Breast epithelium (tissue), 4 donors: ENCODE data around the gene ARHGAP18. TPM values are rescaled to one million over a fixed set of nuclear protein-coding genes. Genes with fewer than 3 reads are reported as not detected.

Experiments
- DNase-seq, 2 donors: peaks; one replicate each; pipeline ENCODE4 v3.0.0-alpha.2; 2019; ENCODE audit warnings: low spot score in 2 of 2
- H3K27ac ChIP-seq, 2 donors: fragments of 200-600 bp; sonication (generic) in 1 of 2; one replicate each; pipeline ENCODE4 v1.5.1; 2016 to 2019; ENCODE audit warnings: mild to moderate bottlenecking in 1 of 2
- H3K27me3 ChIP-seq, 2 donors: fragments of 200-600 bp; sonication (generic) in 1 of 2; one replicate each; pipeline versions ENCODE4 v1.5.1 to v1.6.0; 2017 to 2019; ENCODE audit warnings: control low read depth in 1 of 2, mild to moderate bottlenecking in 1 of 2
- H3K36me3 ChIP-seq: fragments of 200-600 bp; one replicate; pipeline ENCODE4 v1.5.1; 2019
- H3K4me1 ChIP-seq, 2 donors: fragments of 200-600 bp; sonication (generic); one replicate each; pipeline ENCODE4 v1.5.1; 2016 to 2019; ENCODE audit warnings: control low read depth in 1 of 2
- H3K4me3 ChIP-seq, 3 donors: fragments of 200-600 bp; sonication (generic); 1 replicate in 2 of 3; 2 replicates in 1 of 3; pipeline ENCODE4 v1.5.1; 2016 to 2019; ENCODE audit warnings: mild to moderate bottlenecking in 3 of 3, moderate library complexity in 2 of 3
- H3K9me3 ChIP-seq, 2 donors: fragments of 200-600 bp; sonication (generic) in 1 of 2; one replicate each; pipeline ENCODE4 v1.5.1; 2016 to 2019; ENCODE audit warnings: control low read depth in 1 of 2
- POLR2A ChIP-seq: fragments of 450-650 bp; IDR thresholded peaks from one replicate; pipeline ENCODE4 v1.6.1; 2016; ENCODE audit warnings: antibody characterized with exemption, mild to moderate bottlenecking, moderate library complexity
- POLR2AphosphoS5 ChIP-seq, 3 donors: sonication (generic); formaldehyde crosslinking; IDR thresholded peaks; one replicate each; pipeline ENCODE4 v1.6.1; 2017; ENCODE audit warnings: antibody characterized with exemption in 3 of 3
- intact Hi-C: fragments of 100-400 bp; cut with DNase I; formaldehyde crosslinking; loops from one replicate; pipeline ENCODE4 v1.15.1; 2023; ENCODE audit warnings: low total_unique reads
- total RNA-seq, 3 donors: library from RNA; depleted of rRNA; stranded (reverse); fragments of >200 nt; gene quantifications; one replicate each; pipeline ENCODE4 v1.1.0, GENCODE V29; 2016
- TF ChIP-seq, protein P1 (sequence below), 3 donors: fragments of 450-650 bp; IDR thresholded peaks; one replicate each; pipeline ENCODE4 v1.5.1; 2016 to 2017; ENCODE audit warnings: antibody characterized with exemption in 3 of 3, mild to moderate bottlenecking in 3 of 3, moderate library complexity in 3 of 3

The ARHGAP18 gene
- total RNA-seq, 3 donors from 2014 or later = 14.7 to 28.7 (median 24.8) TPM

GRCh38 chr6:129641344-129641743 is 68.6 kb downstream of the ARHGAP18 start:
- TF ChIP-seq POLR2A (no peak), POLR2AphosphoS5 (IDR thresholded peaks at IDR 0.05) (no peak)
- TF ChIP-seq, protein P1, sequence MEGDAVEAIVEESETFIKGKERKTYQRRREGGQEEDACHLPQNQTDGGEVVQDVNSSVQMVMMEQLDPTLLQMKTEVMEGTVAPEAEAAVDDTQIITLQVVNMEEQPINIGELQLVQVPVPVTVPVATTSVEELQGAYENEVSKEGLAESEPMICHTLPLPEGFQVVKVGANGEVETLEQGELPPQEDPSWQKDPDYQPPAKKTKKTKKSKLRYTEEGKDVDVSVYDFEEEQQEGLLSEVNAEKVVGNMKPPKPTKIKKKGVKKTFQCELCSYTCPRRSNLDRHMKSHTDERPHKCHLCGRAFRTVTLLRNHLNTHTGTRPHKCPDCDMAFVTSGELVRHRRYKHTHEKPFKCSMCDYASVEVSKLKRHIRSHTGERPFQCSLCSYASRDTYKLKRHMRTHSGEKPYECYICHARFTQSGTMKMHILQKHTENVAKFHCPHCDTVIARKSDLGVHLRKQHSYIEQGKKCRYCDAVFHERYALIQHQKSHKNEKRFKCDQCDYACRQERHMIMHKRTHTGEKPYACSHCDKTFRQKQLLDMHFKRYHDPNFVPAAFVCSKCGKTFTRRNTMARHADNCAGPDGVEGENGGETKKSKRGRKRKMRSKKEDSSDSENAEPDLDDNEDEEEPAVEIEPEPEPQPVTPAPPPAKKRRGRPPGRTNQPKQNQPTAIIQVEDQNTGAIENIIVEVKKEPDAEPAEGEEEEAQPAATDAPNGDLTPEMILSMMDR (IDR thresholded peaks at IDR 0.05) = no peak
- no peak overlapping the region for H3K27ac ChIP-seq
- intact Hi-C loops = no loop called here
- H3K27me3 ChIP-seq = no peaks in the 10 kb centered on the region
- H3K4me1 ChIP-seq = no peaks in the 10 kb centered on the region
- H3K4me3 ChIP-seq = no peak overlapping the region
- H3K9me3 ChIP-seq = no peaks in the 10 kb centered on the region
- DNase-seq = no peak
- H3K36me3 ChIP-seq = no peaks in the 10 kb centered on the region

- no peak overlapping the region for H3K4me3 ChIP-seq
- no peaks in the 10 kb centered on the region for H3K36me3 ChIP-seq
- intact Hi-C loops = no loop called here
- H3K9me3 ChIP-seq = no peaks in the 10 kb centered on the region
- no peak for DNase-seq
- TF ChIP-seq, protein P1 (IDR thresholded peaks at IDR 0.05) = no peak
- TF ChIP-seq POLR2A (no peak), POLR2AphosphoS5 (IDR thresholded peaks at IDR 0.05) (no peak)
- H3K27ac ChIP-seq = no peak overlapping the region
- H3K27me3 ChIP-seq = no peaks in the 10 kb centered on the region
- H3K4me1 ChIP-seq = no peaks in the 10 kb centered on the region
These were observed 71.3 kb downstream of the ARHGAP18 start for GRCh38 chr6:129638686-129639085.

GRCh38 chr6:129638055-129638684 is 71.8 kb downstream of the ARHGAP18 start:
- H3K27ac ChIP-seq = no peak overlapping the region
- intact Hi-C loops = no loop called here

GRCh38 chr6:129637340-129638054 is 72.5 kb downstream of the ARHGAP18 start:
- no peak for TF ChIP-seq POLR2AphosphoS5 (IDR thresholded peaks at IDR 0.05)
- no peak for TF ChIP-seq POLR2A
- TF ChIP-seq, protein P1 (IDR thresholded peaks at IDR 0.05) = no peak
- DNase-seq = no peak
- Histone ChIP-seq H3K27ac (no peak overlapping the region), H3K4me3 (no peak overlapping the region), H3K27me3 (no peaks in the 10 kb centered on the region), H3K4me1 (no peaks in the 10 kb centered on the region), H3K36me3 (no peaks in the 10 kb centered on the region), H3K9me3 (no peaks in the 10 kb centered on the region)
- intact Hi-C loops = no loop called here

More at GRCh38 chr6:129638055-129638684, 71.8 kb downstream of the ARHGAP18 start:
- H3K27me3 ChIP-seq = no peaks in the 10 kb centered on the region
- H3K9me3 ChIP-seq = no peaks in the 10 kb centered on the region
- TF ChIP-seq POLR2AphosphoS5 (IDR thresholded peaks at IDR 0.05) (no peak), POLR2A (no peak)
- TF ChIP-seq, protein P1 (IDR thresholded peaks at IDR 0.05) = no peak
- H3K4me3 ChIP-seq = no peak overlapping the region
- H3K36me3 ChIP-seq = no peaks in the 10 kb centered on the region
- DNase-seq = no peak
- H3K4me1 ChIP-seq = no peaks in the 10 kb centered on the region

DNA sequence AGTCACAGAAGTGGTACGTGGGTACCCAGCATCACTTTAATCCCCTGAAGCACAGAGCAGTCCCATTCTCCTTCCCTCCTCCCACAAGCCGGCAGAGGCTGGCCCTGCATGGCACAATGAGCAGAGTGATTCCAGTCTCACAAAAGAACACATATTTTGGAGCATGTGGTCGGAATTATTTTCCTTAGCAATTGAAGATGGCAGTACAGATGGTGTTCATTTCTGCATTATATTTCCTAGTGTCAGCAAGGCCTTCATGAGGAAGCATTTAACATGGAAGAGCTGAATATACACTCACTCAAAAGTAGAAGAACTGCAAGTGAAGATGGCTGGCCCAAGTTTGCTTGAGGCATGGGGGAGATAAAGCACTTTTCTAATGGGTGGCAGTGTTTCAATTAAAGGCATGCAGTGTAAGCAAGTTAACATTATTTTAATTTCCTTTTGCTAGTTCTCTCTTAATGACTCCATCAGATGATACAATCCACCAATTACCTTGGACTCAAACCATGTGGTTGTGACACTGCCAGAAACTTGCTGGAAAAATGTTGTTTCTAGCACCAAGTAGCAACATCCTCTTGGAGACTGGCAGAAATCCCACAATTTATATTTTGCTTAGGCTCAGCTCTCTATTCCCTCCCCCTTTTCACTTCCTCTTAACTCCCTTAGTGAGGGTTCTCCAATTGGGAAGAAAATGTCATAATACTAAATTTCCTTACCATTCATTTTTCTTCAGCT is 74.4 kb downstream of the ARHGAP18 start:
- no peaks in the 10 kb centered on the region for H3K36me3 ChIP-seq
- no peak for TF ChIP-seq POLR2A
- TF ChIP-seq, protein P1 (IDR thresholded peaks at IDR 0.05) = no peak
- no peak for TF ChIP-seq POLR2AphosphoS5 (IDR thresholded peaks at IDR 0.05)
- intact Hi-C loops = no loop called here
- no peak overlapping the region for H3K27ac ChIP-seq
- H3K9me3 ChIP-seq = no peaks in the 10 kb centered on the region
- no peaks in the 10 kb centered on the region for H3K4me1 ChIP-seq
- no peak for DNase-seq
- no peak overlapping the region for H3K4me3 ChIP-seq
- no peaks in the 10 kb centered on the region for H3K27me3 ChIP-seq
